ENCODE data around the gene DEGS1. TPM values are rescaled to one million over a fixed set of nuclear protein-coding genes. Genes with fewer than 3 reads are reported as not detected.

DEGS1 gene
- polyA plus RNA-seq, 4 donors, result 50.4 to 87.0 (median 61.5) TPM

Other genes starting within 250 kb of the DEGS1 start
- gene FBXO28, start 69.1 kb upstream of the DEGS1 start, polyA plus RNA-seq (ENCODE audit: insufficient read length in 4 of 4), result 10 to 100 TPM; 24.1 to 34.7 (median 32.9) TPM
- 10 to 100 TPM; 28.7 to 44.3 (median 42.4) TPM for gene NVL, start 146.9 kb downstream of the DEGS1 start, polyA plus RNA-seq (ENCODE audit: insufficient read length in 4 of 4)
- gene CNIH4, start 173.6 kb downstream of the DEGS1 start, polyA plus RNA-seq (ENCODE audit: insufficient read length in 4 of 4), result 10 to 100 TPM; 45.6 to 56.7 (median 51.4) TPM